ENCODE results near the gene DAAM1. TPM values are rescaled to one million over a fixed set of nuclear protein-coding genes. Genes with fewer than 3 reads are reported as not detected.

DAAM1 gene
- total RNA-seq, 1 donor, result 19.5 TPM

- Histone ChIP-seq H3K27me3 (ENCODE audit: insufficient read depth, low read length) (no peaks in the 10 kb centered on the region), H3K4me1 (ENCODE audit: insufficient read depth, low read length) (peaks cover 38% of the 10 kb centered on the region), H3K9me3 (ENCODE audit: low read depth, low read length) (no peaks in the 10 kb centered on the region), H3K36me3 (ENCODE audit: insufficient read depth, low read length) (peaks cover 16% of the 10 kb centered on the region), H3K27ac (ENCODE audit: low read depth, low read length) (peak overlapping the region; percentile 93), H3K4me3 (ENCODE audit: insufficient read depth, low read length) (no peak overlapping the region), H3K4me2 (ENCODE audit: insufficient read depth, low read length) (peak overlapping the region; percentile 63), H4K20me1 (ENCODE audit: insufficient read depth, low read length) (no peaks in the 10 kb centered on the region), H2AFZ (ENCODE audit: low read length) (no peak overlapping the region), H3K79me2 (ENCODE audit: insufficient read depth, low read length) (no peaks in the 10 kb centered on the region)
- TF ChIP-seq CTCF (IDR thresholded peaks at IDR 0.05; ENCODE audit: extremely low read depth, low read depth, low read length), result no peak
- DNase-seq (ENCODE audit: insufficient read length, low spot score, missing footprints), result no peak
Measured at GRCh38 chr14:59333668-59334067, 145.2 kb downstream of the DAAM1 start.

- TF ChIP-seq CTCF (IDR thresholded peaks at IDR 0.05; ENCODE audit: extremely low read depth, low read depth, low read length), result no peak
- peak overlapping the region; percentile 63 for H3K4me2 ChIP-seq (ENCODE audit: insufficient read depth, low read length)
- peaks cover 38% of the 10 kb centered on the region for H3K4me1 ChIP-seq (ENCODE audit: insufficient read depth, low read length)
- no peaks in the 10 kb centered on the region for H3K27me3 ChIP-seq (ENCODE audit: insufficient read depth, low read length)
- H4K20me1 ChIP-seq (ENCODE audit: insufficient read depth, low read length), result no peaks in the 10 kb centered on the region
- H3K27ac ChIP-seq (ENCODE audit: low read depth, low read length), result peak overlapping the region; percentile 93
- DNase-seq (ENCODE audit: insufficient read length, low spot score, missing footprints), result no peak
- peaks cover 16% of the 10 kb centered on the region for H3K36me3 ChIP-seq (ENCODE audit: insufficient read depth, low read length)
- H3K79me2 ChIP-seq (ENCODE audit: insufficient read depth, low read length), result no peaks in the 10 kb centered on the region
- H3K9me3 ChIP-seq (ENCODE audit: low read depth, low read length), result no peaks in the 10 kb centered on the region
- no peak overlapping the region for H2AFZ ChIP-seq (ENCODE audit: low read length)
- no peak overlapping the region for H3K4me3 ChIP-seq (ENCODE audit: insufficient read depth, low read length)
Measured at GRCh38 chr14:59334253-59334652, 145.8 kb downstream of the DAAM1 start.

GRCh38 chr14:59336098-59336497 is 147.6 kb downstream of the DAAM1 start:
- TF ChIP-seq CTCF (IDR thresholded peaks at IDR 0.05; ENCODE audit: extremely low read depth, low read depth, low read length), result no peak
- no peak for DNase-seq (ENCODE audit: insufficient read length, low spot score, missing footprints)
- no peak overlapping the region for H3K4me3 ChIP-seq (ENCODE audit: insufficient read depth, low read length)
- no peaks in the 10 kb centered on the region for H3K9me3 ChIP-seq (ENCODE audit: low read depth, low read length)
- no peak overlapping the region for H2AFZ ChIP-seq (ENCODE audit: low read length)
- H4K20me1 ChIP-seq (ENCODE audit: insufficient read depth, low read length), result no peaks in the 10 kb centered on the region
- peaks cover 38% of the 10 kb centered on the region for H3K4me1 ChIP-seq (ENCODE audit: insufficient read depth, low read length)
- H3K79me2 ChIP-seq (ENCODE audit: insufficient read depth, low read length), result no peaks in the 10 kb centered on the region
- peak overlapping the region; percentile 64 for H3K27ac ChIP-seq (ENCODE audit: low read depth, low read length)
- H3K27me3 ChIP-seq (ENCODE audit: insufficient read depth, low read length), result no peaks in the 10 kb centered on the region
- no peak overlapping the region for H3K4me2 ChIP-seq (ENCODE audit: insufficient read depth, low read length)
- H3K36me3 ChIP-seq (ENCODE audit: insufficient read depth, low read length), result peaks cover 28% of the 10 kb centered on the region

GRCh38 chr14:59336706-59337105 is 148.2 kb downstream of the DAAM1 start:
- no peak overlapping the region for H3K4me3 ChIP-seq (ENCODE audit: insufficient read depth, low read length)
- peaks cover 23% of the 10 kb centered on the region for H3K36me3 ChIP-seq (ENCODE audit: insufficient read depth, low read length)
- H3K4me2 ChIP-seq (ENCODE audit: insufficient read depth, low read length), result no peak overlapping the region
- H2AFZ ChIP-seq (ENCODE audit: low read length), result no peak overlapping the region
- no peak for DNase-seq (ENCODE audit: insufficient read length, low spot score, missing footprints)
- peak overlapping the region; percentile 64 for H3K27ac ChIP-seq (ENCODE audit: low read depth, low read length)
- TF ChIP-seq CTCF (IDR thresholded peaks at IDR 0.05; ENCODE audit: extremely low read depth, low read depth, low read length), result no peak
- H3K27me3 ChIP-seq (ENCODE audit: insufficient read depth, low read length), result no peaks in the 10 kb centered on the region
- no peaks in the 10 kb centered on the region for H3K9me3 ChIP-seq (ENCODE audit: low read depth, low read length)
- no peaks in the 10 kb centered on the region for H3K79me2 ChIP-seq (ENCODE audit: insufficient read depth, low read length)
- peaks cover 38% of the 10 kb centered on the region for H3K4me1 ChIP-seq (ENCODE audit: insufficient read depth, low read length)
- no peaks in the 10 kb centered on the region for H4K20me1 ChIP-seq (ENCODE audit: insufficient read depth, low read length)

Data from osteoblast (primary cell).